GM21447 (cell line): Measurements from ENCODE around the gene NRG3.

ENCODE experiments used
- ATAC-seq: cut with Tn5 transposase; IDR thresholded peaks from one replicate; pipeline ENCODE4 v1.9.1; 2021; ENCODE audit not compliant: unreplicated experiment

The NRG3 gene

DNA sequence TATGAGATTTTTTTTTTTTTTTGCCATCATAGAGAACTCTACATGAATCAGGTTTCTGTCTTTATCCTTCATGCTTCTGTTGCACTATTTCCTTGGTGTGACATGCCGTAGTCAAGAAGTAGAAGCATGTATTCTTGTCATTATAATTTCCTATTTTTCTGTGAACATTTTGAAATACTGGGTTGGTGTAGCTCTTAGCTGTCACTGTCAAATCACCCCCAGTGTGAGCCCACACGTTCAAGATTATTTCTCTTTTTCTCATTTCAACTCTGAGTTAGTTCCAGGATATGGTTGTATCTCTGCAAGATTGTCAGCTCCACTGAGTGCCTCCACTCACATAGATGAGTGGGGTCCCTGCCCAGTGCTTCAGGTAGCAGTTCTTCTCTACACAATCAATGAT is 209.5 kb downstream of the NRG3 start:
- no peak for ATAC-seq

GRCh38 chr10:82084904-82085303 is 209.9 kb downstream of the NRG3 start:
- no peak for ATAC-seq

- no peak for ATAC-seq
Observed at GRCh38 chr10:82089327-82089726, 214.3 kb downstream of the NRG3 start.

DNA sequence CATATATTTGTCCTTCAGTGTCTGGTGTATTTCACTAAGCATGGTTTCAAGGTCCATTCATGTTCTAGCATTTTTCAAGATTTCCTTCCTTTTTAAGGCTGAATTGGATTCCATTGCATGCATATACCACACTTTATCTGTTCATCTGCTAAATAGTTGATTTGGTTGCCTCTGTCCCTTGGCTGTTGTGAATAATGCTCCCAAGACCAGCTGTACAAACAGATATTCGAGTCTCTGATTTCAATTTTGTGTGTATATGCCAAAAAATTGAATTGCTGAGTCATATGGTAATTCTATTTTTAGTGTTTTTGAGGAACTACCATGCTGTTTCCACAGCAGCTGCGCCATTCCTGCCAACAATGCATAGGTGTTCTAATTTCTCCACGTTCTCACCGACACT is 216.4 kb downstream of the NRG3 start:
- no peak for ATAC-seq

DNA sequence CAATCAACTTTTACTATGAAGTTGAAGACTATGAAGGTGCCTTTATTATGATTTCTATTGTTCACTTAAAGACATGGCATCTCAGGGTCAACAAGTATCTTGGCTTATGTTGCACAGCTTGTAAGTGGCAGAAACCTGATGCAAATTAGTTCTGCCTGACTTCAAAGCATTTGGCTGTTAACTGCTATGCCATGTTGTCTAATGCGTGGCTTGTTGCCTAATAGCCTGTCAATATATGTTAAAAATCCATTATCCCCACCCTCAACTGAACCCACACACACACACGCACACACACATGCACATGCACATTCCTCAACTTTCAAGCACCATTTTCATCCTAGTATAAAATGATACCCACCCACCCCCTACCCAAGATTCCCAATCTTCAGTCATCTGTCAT is 217.1 kb downstream of the NRG3 start:
- ATAC-seq, result no peak

GRCh38 chr10:82124713-82125112 is 249.7 kb downstream of the NRG3 start:
- no peak for ATAC-seq

GRCh38 chr10:82128527-82128926 is 253.5 kb downstream of the NRG3 start:
- ATAC-seq, result no peak

DNA sequence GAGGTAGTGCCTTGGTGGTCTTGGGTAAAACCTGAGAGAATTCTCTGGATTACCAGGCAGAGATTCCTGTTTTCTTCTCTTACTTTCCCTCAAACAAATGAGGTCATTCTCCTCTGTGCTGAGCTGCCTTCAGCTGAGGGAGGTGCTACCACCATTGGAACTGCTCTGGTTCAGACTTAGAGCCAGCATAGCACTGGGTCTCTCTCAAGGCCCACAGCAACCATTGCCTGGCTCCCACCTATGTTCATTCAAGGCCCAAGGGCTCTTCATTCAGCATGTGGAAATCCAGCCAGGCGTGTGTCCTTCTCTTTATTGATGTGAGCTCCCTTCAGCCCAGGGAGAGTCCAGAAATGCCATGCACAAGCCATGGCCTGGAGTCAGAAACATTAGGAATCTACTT is 261.1 kb downstream of the NRG3 start:
- ATAC-seq, result no peak

DNA sequence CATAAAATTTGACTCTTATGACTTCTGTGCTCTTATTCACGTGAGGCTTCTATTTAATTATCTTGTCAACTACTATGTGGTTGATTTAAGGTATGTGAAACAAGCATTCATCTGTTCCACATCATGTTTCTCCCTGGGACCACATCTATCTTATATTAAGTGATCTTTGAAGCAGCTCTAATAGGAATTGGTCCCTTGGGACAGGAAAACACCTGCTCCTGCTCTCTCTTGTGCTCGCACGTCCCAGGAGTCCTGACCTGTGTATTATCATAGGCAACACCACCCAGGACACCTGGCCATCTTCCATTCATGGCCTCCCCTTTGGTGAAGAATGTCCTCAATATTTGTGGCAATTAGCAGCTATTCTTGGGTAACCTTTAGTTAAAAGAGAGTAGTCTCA is 269.2 kb downstream of the NRG3 start:
- ATAC-seq, result no peak

- ATAC-seq, result no peak
Observed at GRCh38 chr10:82148764-82149163, 273.8 kb downstream of the NRG3 start.

DNA sequence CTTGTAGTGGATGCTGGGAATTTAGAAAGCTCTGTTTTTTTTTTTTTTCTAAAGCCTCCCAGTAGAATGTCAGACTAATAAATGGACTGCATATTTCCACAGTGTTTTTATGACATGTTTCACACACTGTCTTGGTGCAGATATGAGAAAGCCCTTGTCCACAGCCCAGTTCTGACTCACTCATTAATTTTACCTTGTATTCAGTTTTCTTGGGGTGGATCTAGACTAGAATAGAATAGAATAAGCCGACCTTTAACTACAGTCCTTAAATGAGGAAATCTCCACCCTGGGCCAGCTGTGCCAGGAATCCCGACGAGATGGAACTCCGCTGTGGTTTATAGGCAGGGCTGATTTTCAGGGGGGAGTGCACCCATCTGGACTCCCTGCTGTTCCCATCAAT is 274.7 kb downstream of the NRG3 start:
- ATAC-seq, result no peak

DNA sequence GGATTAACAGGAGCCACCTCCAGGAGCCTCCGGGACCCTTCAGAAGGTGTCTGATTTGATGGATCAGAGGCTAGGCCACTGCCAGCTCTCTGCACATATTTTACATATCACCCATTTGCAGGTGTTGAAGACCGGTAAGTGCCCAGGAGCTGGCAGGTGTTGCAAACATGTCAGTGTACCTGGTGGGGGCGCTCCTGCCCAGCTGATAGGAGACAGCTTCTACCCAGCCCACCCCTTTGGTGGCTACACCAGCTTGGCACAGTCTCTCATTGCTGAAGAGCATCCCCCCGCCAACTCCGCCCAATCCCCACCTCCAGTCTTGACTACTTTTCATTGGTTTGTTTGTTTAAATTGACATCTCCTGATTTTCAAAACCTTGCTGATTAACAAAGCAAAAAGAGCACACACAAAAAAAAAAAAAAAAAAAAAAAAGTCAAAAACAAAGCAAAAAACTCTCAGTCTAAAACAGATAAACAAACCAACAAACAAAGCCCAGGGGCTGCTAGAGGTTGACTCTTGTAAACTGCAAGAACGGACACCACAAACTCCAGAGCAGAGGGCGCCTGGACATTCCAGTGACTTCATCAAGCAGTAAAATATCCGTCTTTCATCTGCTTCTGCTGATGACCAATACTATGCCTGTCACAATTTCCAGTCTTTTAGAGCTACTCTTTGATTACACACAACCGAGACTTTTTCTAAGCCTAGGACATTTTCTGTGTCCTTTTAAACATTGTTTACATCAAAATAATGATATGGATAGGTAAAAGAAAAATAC is 275.3 kb downstream of the NRG3 start:
- no peak for ATAC-seq

DNA sequence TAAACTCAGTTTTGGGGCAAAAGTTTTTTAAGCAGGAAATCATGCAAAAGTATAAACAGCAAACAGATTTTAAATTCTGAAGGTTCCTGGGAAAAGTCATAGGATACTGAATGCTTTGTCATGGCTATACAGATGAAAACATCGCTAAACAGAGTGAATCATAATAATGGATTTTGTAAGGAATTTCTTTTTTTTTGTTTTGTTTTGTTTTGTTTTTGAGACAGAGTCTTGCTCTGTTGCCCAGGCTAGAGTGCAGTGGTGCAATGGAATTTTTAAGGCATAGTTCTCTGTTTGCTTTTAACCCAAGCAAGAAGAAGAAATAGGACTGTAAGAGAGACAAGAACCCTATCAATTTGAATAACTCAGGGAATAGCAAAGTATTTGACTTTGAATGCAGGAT is 285.3 kb downstream of the NRG3 start:
- no peak for ATAC-seq

DNA sequence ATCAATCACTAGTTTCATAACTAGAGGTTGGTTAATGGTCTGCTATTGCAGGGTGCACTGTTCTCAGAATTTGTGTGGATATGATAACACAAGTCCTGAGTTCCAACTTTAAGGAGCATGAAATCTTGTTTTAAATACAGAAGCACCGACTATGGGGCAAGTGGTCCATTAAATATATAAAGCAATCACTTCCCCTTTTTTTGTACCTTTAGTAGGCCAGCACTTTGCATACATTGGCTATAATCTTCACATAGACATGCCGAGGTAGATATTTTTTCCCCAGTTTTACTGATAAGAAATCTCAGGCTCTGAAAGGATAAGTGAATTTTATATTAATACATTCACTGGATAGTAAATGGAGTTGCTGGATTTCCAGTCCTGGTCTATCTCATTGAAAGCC is 286.3 kb downstream of the NRG3 start:
- ATAC-seq, result no peak

- ATAC-seq, result no peak
Observed at GRCh38 chr10:82162549-82163195, 287.7 kb downstream of the NRG3 start.

- no peak for ATAC-seq
Observed at GRCh38 chr10:82171899-82172298, 296.9 kb downstream of the NRG3 start.

GRCh38 chr10:82176587-82176986 is 301.6 kb downstream of the NRG3 start:
- no peak for ATAC-seq

GRCh38 chr10:82190432-82191260 is 315.7 kb downstream of the NRG3 start:
- no peak for ATAC-seq

- no peak for ATAC-seq
Observed at GRCh38 chr10:82191653-82192052, 316.7 kb downstream of the NRG3 start.

DNA sequence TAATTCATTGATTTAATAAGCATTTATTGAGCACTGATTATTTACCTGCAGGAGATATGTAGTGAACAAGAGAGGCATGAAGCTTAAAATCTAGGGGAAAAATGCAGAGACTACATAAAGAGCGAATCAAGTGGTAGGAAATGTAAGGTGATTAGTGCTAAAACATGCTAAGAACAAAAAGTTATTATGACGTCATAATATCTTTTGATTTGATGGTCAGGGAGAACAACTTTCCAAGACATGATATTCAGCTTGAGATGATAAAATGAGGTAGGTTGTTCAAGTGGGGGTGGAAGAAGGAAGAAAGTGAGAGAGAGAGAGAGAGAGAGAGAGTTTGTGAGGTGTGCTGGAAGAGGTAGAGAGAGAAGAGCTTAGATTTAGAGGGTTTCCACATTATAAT is 317.7 kb downstream of the NRG3 start:
- ATAC-seq, result no peak

- no peak for ATAC-seq
Observed at GRCh38 chr10:82194419-82194818, 319.4 kb downstream of the NRG3 start.

GRCh38 chr10:82206831-82207230 is 331.8 kb downstream of the NRG3 start:
- no peak for ATAC-seq
